HEK293 (cell line): ENCODE measurements around the gene RAB10.

Experiments used
- CTCF ChIA-PET: fragments of 350-600 bp; formaldehyde crosslinking; extraction: SDS; loops from one replicate; lab custom pipeline; 2021; ENCODE audit warnings: antibody characterized with exemption; lab: Yijun Ruan, JAX
- POLR2A ChIA-PET: fragments of 300-600 bp; formaldehyde crosslinking; extraction: SDS; loops from one replicate; lab custom pipeline; 2020; ENCODE audit warnings: antibody characterized with exemption, inconsistent platforms; lab: Yijun Ruan, JAX
- H3K27ac ChIP-seq: fragments of 200-500 bp; sonication (Bioruptor generic); 2 replicates; pipeline ENCODE4 v1.5.1; 2014; ENCODE audit warnings: low read depth, low read length, control low read depth, inconsistent platforms; ENCODE audit errors: extremely low read depth
- H3K36me3 ChIP-seq, 2 experiments: fragments of 200-500 bp in 1 of 2; sonication (Bioruptor generic) in 1 of 2; 1 replicate in 1 of 2; 2 replicates in 1 of 2; pipeline ENCODE4 v1.5.1; 2014 to 2017; ENCODE audit warnings: inconsistent platforms in 2 of 2, low read length in 2 of 2; ENCODE audit not compliant: control insufficient read depth in 2 of 2, insufficient read depth in 1 of 2
- H3K4me1 ChIP-seq: fragments of 200-500 bp; sonication (Bioruptor generic); 2 replicates; pipeline ENCODE4 v1.5.1; 2014; ENCODE audit warnings: mild to moderate bottlenecking, low read length, inconsistent platforms; ENCODE audit not compliant: control insufficient read depth, insufficient read depth
- H3K4me3 ChIP-seq: 2 replicates; pipeline ENCODE4 v1.5.1; 2011; ENCODE audit warnings: low read depth, mild to moderate bottlenecking, control low read depth, low read length, moderate library complexity
- H3K9me3 ChIP-seq: fragments of 200-500 bp; sonication (Bioruptor generic); 2 replicates; pipeline ENCODE4 v1.5.1; 2014; ENCODE audit warnings: low read depth, low read length, inconsistent platforms; ENCODE audit not compliant: control insufficient read depth, insufficient read depth
- BCL11A ChIP-seq: fragments of 450-650 bp; formaldehyde crosslinking; IDR thresholded peaks from 2 replicates; pipeline ENCODE4 v1.5.1; 2016; ENCODE audit warnings: low read depth, missing biosample characterization, missing genetic modification characterization
- HOXD13 ChIP-seq: sonication (generic); formaldehyde crosslinking; IDR thresholded peaks from 2 replicates; pipeline ENCODE4 v1.8.0; 2022; ENCODE audit warnings: missing genetic modification reagents, borderline replicate concordance
- IKZF3 ChIP-seq: fragments of 450-650 bp; IDR thresholded peaks from 2 replicates; pipeline ENCODE4 v1.5.0; 2018; ENCODE audit warnings: missing biosample characterization, mild to moderate bottlenecking, missing genetic modification characterization, moderate library complexity
- PRDM1 ChIP-seq: fragments of 450-650 bp; formaldehyde crosslinking; IDR thresholded peaks from 2 replicates; pipeline ENCODE4; 2016; ENCODE audit warnings: missing biosample characterization, missing genetic modification characterization
- SP7 ChIP-seq: fragments of 450-650 bp; formaldehyde crosslinking; IDR thresholded peaks from 2 replicates; pipeline ENCODE4 v1.5.1; 2016; ENCODE audit warnings: missing biosample characterization, missing genetic modification characterization
- ZNF335 ChIP-seq: fragments of 450-650 bp; formaldehyde crosslinking; conservative IDR thresholded peaks from 2 replicates; pipeline ENCODE4 v1.5.1; 2016; ENCODE audit warnings: missing biosample characterization, missing genetic modification characterization
- ZNF366 ChIP-seq: fragments of 450-650 bp; formaldehyde crosslinking; conservative IDR thresholded peaks from 2 replicates; pipeline ENCODE4 v1.5.1; 2016; ENCODE audit warnings: missing biosample characterization, missing genetic modification characterization
- ZNF394 ChIP-seq: fragments of 450-650 bp; formaldehyde crosslinking; IDR thresholded peaks from 2 replicates; pipeline ENCODE4 v1.5.1; 2016; ENCODE audit warnings: missing biosample characterization, missing genetic modification characterization, mild to moderate bottlenecking, moderate library complexity, borderline replicate concordance
- ZNF521 ChIP-seq: fragments of 450-650 bp; formaldehyde crosslinking; IDR thresholded peaks from 2 replicates; pipeline ENCODE4 v1.5.1; 2017; ENCODE audit warnings: missing biosample characterization, mild to moderate bottlenecking, missing genetic modification characterization
- ZNF629 ChIP-seq: fragments of 450-650 bp; formaldehyde crosslinking; IDR thresholded peaks from 2 replicates; pipeline ENCODE4 v1.5.1; 2017; ENCODE audit warnings: missing biosample characterization, missing genetic modification characterization
- ZSCAN30 ChIP-seq: fragments of 450-650 bp; IDR thresholded peaks from 2 replicates; pipeline ENCODE4 v1.5.1; 2018; ENCODE audit warnings: missing biosample characterization, mild to moderate bottlenecking, missing genetic modification characterization, moderate library complexity
- TF ChIP-seq, protein P1 (sequence below): fragments of 450-650 bp; formaldehyde crosslinking; IDR thresholded peaks from 2 replicates; pipeline ENCODE4 v1.5.1; 2016; ENCODE audit warnings: missing biosample characterization, missing genetic modification characterization
- TF ChIP-seq, protein P2 (sequence below): sonication (generic); formaldehyde crosslinking; IDR thresholded peaks from 2 replicates; pipeline ENCODE4 v1.8.1; 2022; ENCODE audit warnings: mild to moderate bottlenecking, moderate library complexity, missing genetic modification reagents
- TF ChIP-seq, protein P3 (sequence below): fragments of 450-650 bp; formaldehyde crosslinking; IDR thresholded peaks from 2 replicates; pipeline ENCODE4 v1.5.1; 2016; ENCODE audit warnings: missing biosample characterization, missing genetic modification characterization
- TF ChIP-seq, protein P4 (sequence below): fragments of 450-650 bp; formaldehyde crosslinking; IDR thresholded peaks from 2 replicates; pipeline ENCODE4 v1.5.1; 2017; ENCODE audit warnings: missing biosample characterization, missing genetic modification characterization
- TF ChIP-seq, protein P5 (sequence below): fragments of 450-650 bp; formaldehyde crosslinking; IDR thresholded peaks from 2 replicates; pipeline ENCODE4 v1.5.1; 2016; ENCODE audit warnings: missing biosample characterization, missing genetic modification characterization

Gene RAB10

DNA sequence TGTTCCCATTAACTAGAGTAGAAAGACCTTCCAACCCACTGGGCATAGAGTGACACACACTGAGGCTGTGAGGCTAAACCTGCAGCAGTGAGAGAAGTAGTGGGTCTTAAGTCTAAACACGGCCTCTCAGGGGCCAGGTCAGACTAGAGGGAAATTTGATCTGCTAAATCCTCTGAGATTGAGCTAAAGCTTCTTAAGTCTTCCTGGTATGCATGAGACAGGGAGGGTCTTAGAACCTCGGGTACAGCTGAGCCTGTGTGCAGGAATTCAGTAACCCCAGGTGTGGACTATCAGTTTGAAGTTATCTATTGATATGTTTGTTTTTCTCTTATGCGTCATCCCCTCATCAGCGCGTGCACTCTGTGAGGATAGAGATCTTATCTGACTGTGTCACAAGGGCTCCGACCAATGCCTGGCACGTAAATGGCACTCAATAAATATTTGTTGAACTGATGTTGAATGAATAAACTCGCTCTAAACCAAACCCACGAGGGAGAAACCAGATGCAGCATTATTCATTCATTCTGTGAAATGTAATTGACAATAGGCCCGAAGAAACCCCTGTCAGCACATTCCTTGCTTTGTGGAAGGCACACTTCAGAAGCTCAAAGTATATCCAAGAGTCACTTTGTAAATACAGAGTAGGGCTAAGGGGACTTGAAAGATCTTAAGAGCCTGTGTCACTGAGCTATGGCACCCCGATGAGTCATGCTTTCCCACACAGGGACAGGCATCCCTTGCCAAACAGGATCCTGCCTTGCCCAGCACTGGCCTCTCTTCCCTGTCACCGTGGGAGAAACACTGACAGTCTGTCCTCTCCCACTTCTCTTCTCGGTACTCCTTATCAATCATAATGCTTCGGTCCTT, 21.7 kb upstream of the RAB10 start (continued):
- TF ChIP-seq, protein P1, sequence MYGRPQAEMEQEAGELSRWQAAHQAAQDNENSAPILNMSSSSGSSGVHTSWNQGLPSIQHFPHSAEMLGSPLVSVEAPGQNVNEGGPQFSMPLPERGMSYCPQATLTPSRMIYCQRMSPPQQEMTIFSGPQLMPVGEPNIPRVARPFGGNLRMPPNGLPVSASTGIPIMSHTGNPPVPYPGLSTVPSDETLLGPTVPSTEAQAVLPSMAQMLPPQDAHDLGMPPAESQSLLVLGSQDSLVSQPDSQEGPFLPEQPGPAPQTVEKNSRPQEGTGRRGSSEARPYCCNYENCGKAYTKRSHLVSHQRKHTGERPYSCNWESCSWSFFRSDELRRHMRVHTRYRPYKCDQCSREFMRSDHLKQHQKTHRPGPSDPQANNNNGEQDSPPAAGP: no peak; the same call in 1 of the 2 replicates
- TF ChIP-seq, protein P2, sequence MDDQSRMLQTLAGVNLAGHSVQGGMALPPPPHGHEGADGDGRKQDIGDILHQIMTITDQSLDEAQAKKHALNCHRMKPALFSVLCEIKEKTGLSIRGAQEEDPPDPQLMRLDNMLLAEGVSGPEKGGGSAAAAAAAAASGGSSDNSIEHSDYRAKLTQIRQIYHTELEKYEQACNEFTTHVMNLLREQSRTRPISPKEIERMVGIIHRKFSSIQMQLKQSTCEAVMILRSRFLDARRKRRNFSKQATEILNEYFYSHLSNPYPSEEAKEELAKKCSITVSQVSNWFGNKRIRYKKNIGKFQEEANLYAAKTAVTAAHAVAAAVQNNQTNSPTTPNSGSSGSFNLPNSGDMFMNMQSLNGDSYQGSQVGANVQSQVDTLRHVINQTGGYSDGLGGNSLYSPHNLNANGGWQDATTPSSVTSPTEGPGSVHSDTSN (CRISPR knock-in tag): no peak

DNA sequence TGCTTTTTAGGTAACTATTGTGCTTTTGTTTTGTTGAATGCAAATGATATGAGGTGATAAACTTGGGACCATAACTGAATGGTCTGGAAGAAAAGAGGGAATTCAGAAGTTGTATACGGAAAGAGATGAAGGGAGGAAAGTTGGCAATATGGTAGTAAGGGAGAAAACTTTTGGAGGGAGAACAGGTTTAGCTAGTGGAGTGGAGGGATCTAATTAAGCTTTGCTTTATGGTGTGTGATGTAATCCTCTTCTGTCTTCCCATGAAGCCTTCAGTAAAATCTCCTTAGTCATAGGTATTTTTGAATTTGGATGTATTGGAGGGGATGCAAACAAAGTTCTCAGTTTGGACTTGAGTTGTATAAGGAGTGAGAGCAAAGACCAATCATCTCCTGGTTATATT, 20.2 kb upstream of the RAB10 start:
- POLR2A ChIA-PET: no interaction called here
- H3K27ac ChIP-seq: no peak overlapping the region

More for the DNA sequence above, 20.2 kb upstream of the RAB10 start:
- Histone ChIP-seq H3K4me1 (peaks cover 16% of the 10 kb centered on the region), H3K36me3 (no peaks in the 10 kb centered on the region; a peak in 1 of 3 replicates), H3K4me3 (no peak overlapping the region), H3K9me3 (no peaks in the 10 kb centered on the region)
- TF ChIP-seq HOXD13 (CRISPR knock-in tag): no peak
- peak; percentile 21; the same call in 1 of the 2 replicates for TF ChIP-seq IKZF3 (tag by site-specific recombination)
- peak; percentile 43; the same call in 1 of the 2 replicates for TF ChIP-seq ZNF629 (tag by site-specific recombination)
- TF ChIP-seq SP7 (tag by site-specific recombination): peak; percentile 74
- TF ChIP-seq, protein P3, sequence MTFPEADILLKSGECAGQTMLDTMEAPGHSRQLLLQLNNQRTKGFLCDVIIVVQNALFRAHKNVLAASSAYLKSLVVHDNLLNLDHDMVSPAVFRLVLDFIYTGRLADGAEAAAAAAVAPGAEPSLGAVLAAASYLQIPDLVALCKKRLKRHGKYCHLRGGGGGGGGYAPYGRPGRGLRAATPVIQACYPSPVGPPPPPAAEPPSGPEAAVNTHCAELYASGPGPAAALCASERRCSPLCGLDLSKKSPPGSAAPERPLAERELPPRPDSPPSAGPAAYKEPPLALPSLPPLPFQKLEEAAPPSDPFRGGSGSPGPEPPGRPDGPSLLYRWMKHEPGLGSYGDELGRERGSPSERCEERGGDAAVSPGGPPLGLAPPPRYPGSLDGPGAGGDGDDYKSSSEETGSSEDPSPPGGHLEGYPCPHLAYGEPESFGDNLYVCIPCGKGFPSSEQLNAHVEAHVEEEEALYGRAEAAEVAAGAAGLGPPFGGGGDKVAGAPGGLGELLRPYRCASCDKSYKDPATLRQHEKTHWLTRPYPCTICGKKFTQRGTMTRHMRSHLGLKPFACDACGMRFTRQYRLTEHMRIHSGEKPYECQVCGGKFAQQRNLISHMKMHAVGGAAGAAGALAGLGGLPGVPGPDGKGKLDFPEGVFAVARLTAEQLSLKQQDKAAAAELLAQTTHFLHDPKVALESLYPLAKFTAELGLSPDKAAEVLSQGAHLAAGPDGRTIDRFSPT (tag by site-specific recombination): no peak
- no peak for TF ChIP-seq ZNF521 (tag by site-specific recombination)
- TF ChIP-seq ZNF366 (tag by site-specific recombination): peak; percentile 40; the same call in 1 of the 2 replicates
- TF ChIP-seq, protein P4, sequence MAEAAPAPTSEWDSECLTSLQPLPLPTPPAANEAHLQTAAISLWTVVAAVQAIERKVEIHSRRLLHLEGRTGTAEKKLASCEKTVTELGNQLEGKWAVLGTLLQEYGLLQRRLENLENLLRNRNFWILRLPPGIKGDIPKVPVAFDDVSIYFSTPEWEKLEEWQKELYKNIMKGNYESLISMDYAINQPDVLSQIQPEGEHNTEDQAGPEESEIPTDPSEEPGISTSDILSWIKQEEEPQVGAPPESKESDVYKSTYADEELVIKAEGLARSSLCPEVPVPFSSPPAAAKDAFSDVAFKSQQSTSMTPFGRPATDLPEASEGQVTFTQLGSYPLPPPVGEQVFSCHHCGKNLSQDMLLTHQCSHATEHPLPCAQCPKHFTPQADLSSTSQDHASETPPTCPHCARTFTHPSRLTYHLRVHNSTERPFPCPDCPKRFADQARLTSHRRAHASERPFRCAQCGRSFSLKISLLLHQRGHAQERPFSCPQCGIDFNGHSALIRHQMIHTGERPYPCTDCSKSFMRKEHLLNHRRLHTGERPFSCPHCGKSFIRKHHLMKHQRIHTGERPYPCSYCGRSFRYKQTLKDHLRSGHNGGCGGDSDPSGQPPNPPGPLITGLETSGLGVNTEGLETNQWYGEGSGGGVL (tag by site-specific recombination): peak; percentile 53
- no peak for TF ChIP-seq ZNF394 (tag by site-specific recombination)
- TF ChIP-seq, protein P5, sequence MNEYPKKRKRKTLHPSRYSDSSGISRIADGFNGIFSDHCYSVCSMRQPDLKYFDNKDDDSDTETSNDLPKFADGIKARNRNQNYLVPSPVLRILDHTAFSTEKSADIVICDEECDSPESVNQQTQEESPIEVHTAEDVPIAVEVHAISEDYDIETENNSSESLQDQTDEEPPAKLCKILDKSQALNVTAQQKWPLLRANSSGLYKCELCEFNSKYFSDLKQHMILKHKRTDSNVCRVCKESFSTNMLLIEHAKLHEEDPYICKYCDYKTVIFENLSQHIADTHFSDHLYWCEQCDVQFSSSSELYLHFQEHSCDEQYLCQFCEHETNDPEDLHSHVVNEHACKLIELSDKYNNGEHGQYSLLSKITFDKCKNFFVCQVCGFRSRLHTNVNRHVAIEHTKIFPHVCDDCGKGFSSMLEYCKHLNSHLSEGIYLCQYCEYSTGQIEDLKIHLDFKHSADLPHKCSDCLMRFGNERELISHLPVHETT (tag by site-specific recombination): no peak
- peak; percentile 56; the same call in 1 of the 2 replicates for TF ChIP-seq PRDM1 (tag by site-specific recombination)
- TF ChIP-seq ZNF335 (tag by site-specific recombination): 0 out of 2 replicates have a peak, but pooled peaks have one; percentile 9
- TF ChIP-seq BCL11A (tag by site-specific recombination): no peak
- TF ChIP-seq ZSCAN30 (tag by site-specific recombination): peak; percentile 81; the same call in 1 of the 2 replicates
- CTCF ChIA-PET: interaction anchor here (0.5 kb wide), 1 partner anchor 24 kb away, joined by 3 read pairs; no protein-coding TSS in a partner anchor
